Activated CD8-positive, alpha-beta memory T cell treated with anti-CD3 and anti-CD28 coated beads for 1 hour (primary cell): ENCODE data around the gene AAGAB.
"Not testable (repeated sequence)": the region's sequence is repeated elsewhere in the genome, so short reads cannot be mapped to it uniquely, and the experiment has no call there.

ENCODE experiments used
- DNase-seq, 2 donors: peaks; one replicate each; pipeline ENCODE4 v3.0.0-alpha.2; 2020; ENCODE audit warnings: low read depth in 1 of 2; ENCODE audit errors: extremely low read depth in 1 of 2

Gene AAGAB

GRCh38 chr15:67254238-67255175, at the start of gene AAGAB, which contains the start of gene IQCH:
Gene AAGAB (minus strand): TSS chr15:67254661. CDS start chr15:67254631, 30 bp downstream.
Gene IQCH (plus strand): TSS chr15:67254786. CDS start chr15:67254897, 111 bp downstream.
- DNase-seq, result peak; percentile 89 to 96

- DNase-seq, result no peak
Measured at GRCh38 chr15:67303490-67304363, 49.3 kb upstream of the AAGAB start.

GRCh38 chr15:67300266-67301025, 46.0 kb upstream of the AAGAB start:
- no peak for DNase-seq

GRCh38 chr15:67296684-67297083, 42.2 kb upstream of the AAGAB start:
- DNase-seq, result no peak

- no peak for DNase-seq
Measured at GRCh38 chr15:67296188-67296587, 41.7 kb upstream of the AAGAB start.

GRCh38 chr15:67290319-67290718, 35.9 kb upstream of the AAGAB start:
- DNase-seq, result no peak

GRCh38 chr15:67286400-67286799, 31.9 kb upstream of the AAGAB start:
- not testable (repeated sequence) for DNase-seq

- DNase-seq, result not testable (repeated sequence)
Measured at GRCh38 chr15:67285625-67286024, 31.2 kb upstream of the AAGAB start.

- no peak for DNase-seq
Measured at GRCh38 chr15:67281714-67282113, 27.3 kb upstream of the AAGAB start.

- no peak for DNase-seq
Measured at GRCh38 chr15:67280217-67280616, 25.8 kb upstream of the AAGAB start.

GRCh38 chr15:67276666-67277065, 22.2 kb upstream of the AAGAB start:
- DNase-seq, result no peak

- DNase-seq, result no peak
Measured at GRCh38 chr15:67274236-67274635, 19.8 kb upstream of the AAGAB start.

- no peak for DNase-seq
Measured at GRCh38 chr15:67267951-67268941, 13.8 kb upstream of the AAGAB start.

GRCh38 chr15:67267440-67267839, 13.0 kb upstream of the AAGAB start:
- DNase-seq, result no peak

- DNase-seq, result no peak
Measured at GRCh38 chr15:67266870-67267269, 12.4 kb upstream of the AAGAB start.

- DNase-seq, result no peak
Measured at GRCh38 chr15:67259806-67260205, 5.3 kb upstream of the AAGAB start.

GRCh38 chr15:67259379-67259778, 4.9 kb upstream of the AAGAB start:
- DNase-seq, result no peak

- not testable (repeated sequence) for DNase-seq
Measured at GRCh38 chr15:67258412-67258811, 4.0 kb upstream of the AAGAB start.

- DNase-seq, result no peak
Measured at GRCh38 chr15:67256051-67256450, 1.6 kb upstream of the AAGAB start.
